ENCODE measurements around the gene ACAD11. TPM values are rescaled to one million over a fixed set of nuclear protein-coding genes. Genes with fewer than 3 reads are reported as not detected.

The ACAD11 gene
- total and polyA plus RNA-seq, 7 experiments from 2014 or later: 6.0 to 33.7 (median 25.6) TPM

- no peaks in the 10 kb centered on the region for H3K27me3 ChIP-seq (ENCODE audit: control insufficient read depth in 2 of 2, insufficient read depth in 2 of 2, low read length in 2 of 2)
- intact Hi-C loops (cut with micrococcal nuclease): no loop called here
- peaks cover 0 to 3% (median 0%) of the 10 kb centered on the region in 3 experiments for H3K36me3 ChIP-seq (ENCODE audit: control insufficient read depth in 2 of 3, insufficient read depth in 3 of 3, low read length in 3 of 3)
- H3K4me1 ChIP-seq (ENCODE audit: control insufficient read depth in 2 of 2, insufficient read depth in 2 of 2, low read length in 2 of 2): no peaks in the 10 kb centered on the region
- ATAC-seq (no peak), DNase-seq (no peak)
- no peak overlapping the region for H3K27ac ChIP-seq (ENCODE audit: low read depth, low read length)
- POLR2A ChIA-PET: no interaction called here
- Mint-ChIP-seq H3K36me3 (peaks cover 0 to 71% (median 42%) of the 10 kb centered on the region in 5 donors), H3K9me3 (peaks cover 0 to 5% (median 0%) of the 10 kb centered on the region in 11 donors), H3K27me3 (no peaks in the 10 kb centered on the region), H3K4me1 (peaks cover 0 to 5% (median 0%) of the 10 kb centered on the region in 7 donors), H3K27ac (no peak overlapping the region), H3K4me3 (no peak overlapping the region)
- no peak overlapping the region for H3K4me3 ChIP-seq (ENCODE audit: low read length)
- H3K9me3 ChIP-seq (ENCODE audit: control insufficient read depth in 2 of 3, low read length in 3 of 3): no peaks in the 10 kb centered on the region
- CTCF ChIA-PET: no interaction called here
Measured at GRCh38 chr3:132570016-132570415, 89.6 kb downstream of the ACAD11 start.

- no peaks in the 10 kb centered on the region for H3K27me3 Mint-ChIP-seq
- no peak overlapping the region for H3K4me3 ChIP-seq (ENCODE audit: low read length)
- CTCF ChIA-PET: no interaction called here
- H3K4me1 ChIP-seq (ENCODE audit: control insufficient read depth in 2 of 2, insufficient read depth in 2 of 2, low read length in 2 of 2): no peaks in the 10 kb centered on the region
- DNase-seq (no peak), ATAC-seq (no peak)
- peaks cover 0 to 5% (median 0%) of the 10 kb centered on the region in 7 donors for H3K4me1 Mint-ChIP-seq
- POLR2A ChIA-PET: no interaction called here
- H3K9me3 Mint-ChIP-seq: peaks cover 0 to 5% (median 0%) of the 10 kb centered on the region in 11 donors
- H3K36me3 ChIP-seq (ENCODE audit: control insufficient read depth in 2 of 3, insufficient read depth in 3 of 3, low read length in 3 of 3): peaks cover 0 to 3% (median 0%) of the 10 kb centered on the region in 3 experiments
- H3K27ac Mint-ChIP-seq: no peak overlapping the region
- no peaks in the 10 kb centered on the region for H3K27me3 ChIP-seq (ENCODE audit: control insufficient read depth in 2 of 2, insufficient read depth in 2 of 2, low read length in 2 of 2)
- H3K9me3 ChIP-seq (ENCODE audit: control insufficient read depth in 2 of 3, low read length in 3 of 3): no peaks in the 10 kb centered on the region
- intact Hi-C loops (cut with micrococcal nuclease): no loop called here
- no peak overlapping the region for H3K4me3 Mint-ChIP-seq
- H3K27ac ChIP-seq (ENCODE audit: low read depth, low read length): no peak overlapping the region
- peaks cover 3 to 75% (median 47%) of the 10 kb centered on the region in 5 donors for H3K36me3 Mint-ChIP-seq
Measured at GRCh38 chr3:132569580-132569979, 90.0 kb downstream of the ACAD11 start.

GRCh38 chr3:132569153-132569552 is 90.5 kb downstream of the ACAD11 start:
- H3K4me3 Mint-ChIP-seq: no peak overlapping the region
- ATAC-seq (no peak), DNase-seq (no peak)
- H3K36me3 Mint-ChIP-seq: peaks cover 7 to 77% (median 48%) of the 10 kb centered on the region in 5 donors
- H3K27me3 Mint-ChIP-seq: no peaks in the 10 kb centered on the region
- Histone ChIP-seq H3K4me3 (ENCODE audit: low read length) (no peak overlapping the region), H3K27ac (ENCODE audit: low read depth, low read length) (no peak overlapping the region), H3K27me3 (ENCODE audit: control insufficient read depth in 2 of 2, insufficient read depth in 2 of 2, low read length in 2 of 2) (no peaks in the 10 kb centered on the region), H3K9me3 (ENCODE audit: control insufficient read depth in 2 of 3, low read length in 3 of 3) (no peaks in the 10 kb centered on the region), H3K4me1 (ENCODE audit: control insufficient read depth in 2 of 2, insufficient read depth in 2 of 2, low read length in 2 of 2) (no peaks in the 10 kb centered on the region), H3K36me3 (ENCODE audit: control insufficient read depth in 2 of 3, insufficient read depth in 3 of 3, low read length in 3 of 3) (peaks cover 0 to 3% (median 0%) of the 10 kb centered on the region in 3 experiments)
- H3K4me1 Mint-ChIP-seq: peaks cover 0 to 5% (median 0%) of the 10 kb centered on the region in 7 donors
- POLR2A ChIA-PET: no interaction called here
- CTCF ChIA-PET: no interaction called here
- H3K9me3 Mint-ChIP-seq: peaks cover 0 to 5% (median 0%) of the 10 kb centered on the region in 11 donors
- H3K27ac Mint-ChIP-seq: peak overlapping the region in 1 of 9 donors; percentile 14
- intact Hi-C loops (cut with micrococcal nuclease): no loop called here

- Mint-ChIP-seq H3K36me3 (peaks cover 8 to 76% (median 44%) of the 10 kb centered on the region in 5 donors), H3K27ac (no peak overlapping the region), H3K4me3 (no peak overlapping the region), H3K27me3 (no peaks in the 10 kb centered on the region), H3K4me1 (peaks cover 0 to 5% (median 0%) of the 10 kb centered on the region in 7 donors), H3K9me3 (peaks cover 0 to 8% (median 0%) of the 10 kb centered on the region in 11 donors)
- no peak overlapping the region for H3K4me3 ChIP-seq (ENCODE audit: low read length)
- H3K36me3 ChIP-seq (ENCODE audit: control insufficient read depth in 2 of 3, insufficient read depth in 3 of 3, low read length in 3 of 3): peaks cover 0 to 3% (median 0%) of the 10 kb centered on the region in 3 experiments
- no peak for DNase-seq
- H3K4me1 ChIP-seq (ENCODE audit: control insufficient read depth in 2 of 2, insufficient read depth in 2 of 2, low read length in 2 of 2): no peaks in the 10 kb centered on the region
- intact Hi-C loops (cut with micrococcal nuclease): no loop called here
- H3K9me3 ChIP-seq (ENCODE audit: control insufficient read depth in 2 of 3, low read length in 3 of 3): no peaks in the 10 kb centered on the region
- ATAC-seq: no peak
- no peaks in the 10 kb centered on the region for H3K27me3 ChIP-seq (ENCODE audit: control insufficient read depth in 2 of 2, insufficient read depth in 2 of 2, low read length in 2 of 2)
- H3K27ac ChIP-seq (ENCODE audit: low read depth, low read length): no peak overlapping the region
- POLR2A ChIA-PET: no interaction called here
- CTCF ChIA-PET: no interaction called here
Measured at GRCh38 chr3:132568422-132568821, 91.2 kb downstream of the ACAD11 start.

GRCh38 chr3:132564070-132564465 is 95.5 kb downstream of the ACAD11 start:
- CTCF ChIA-PET: no interaction called here
- intact Hi-C loops (cut with micrococcal nuclease): no loop called here
- H3K27me3 Mint-ChIP-seq: no peaks in the 10 kb centered on the region

GRCh38 chr3:132563420-132564069 is 96.1 kb downstream of the ACAD11 start:
- Histone ChIP-seq H3K27me3 (ENCODE audit: control insufficient read depth in 2 of 2, insufficient read depth in 2 of 2, low read length in 2 of 2) (no peaks in the 10 kb centered on the region), H3K27ac (ENCODE audit: low read depth, low read length) (no peak overlapping the region), H3K4me3 (ENCODE audit: low read length) (no peak overlapping the region), H3K4me1 (ENCODE audit: control insufficient read depth in 2 of 2, insufficient read depth in 2 of 2, low read length in 2 of 2) (no peaks in the 10 kb centered on the region), H3K36me3 (ENCODE audit: control insufficient read depth in 2 of 3, insufficient read depth in 3 of 3, low read length in 3 of 3) (peaks cover 0 to 9% (median 0%) of the 10 kb centered on the region in 3 experiments), H3K9me3 (ENCODE audit: control insufficient read depth in 2 of 3, low read length in 3 of 3) (no peaks in the 10 kb centered on the region)
- Mint-ChIP-seq H3K4me1 (no peaks in the 10 kb centered on the region), H3K36me3 (peaks cover 10 to 73% (median 30%) of the 10 kb centered on the region in 5 donors), H3K9me3 (peaks cover 0 to 4% (median 0%) of the 10 kb centered on the region in 11 donors), H3K27ac (no peak overlapping the region), H3K27me3 (no peaks in the 10 kb centered on the region), H3K4me3 (no peak overlapping the region)
- DNase-seq: no peak
- intact Hi-C loops (cut with micrococcal nuclease): no loop called here
- no peak for ATAC-seq
- CTCF ChIA-PET: no interaction called here
- POLR2A ChIA-PET: no interaction called here

More at GRCh38 chr3:132564070-132564465, 95.5 kb downstream of the ACAD11 start:
- Histone ChIP-seq H3K9me3 (ENCODE audit: control insufficient read depth in 2 of 3, low read length in 3 of 3) (no peaks in the 10 kb centered on the region), H3K27me3 (ENCODE audit: control insufficient read depth in 2 of 2, insufficient read depth in 2 of 2, low read length in 2 of 2) (no peaks in the 10 kb centered on the region), H3K36me3 (ENCODE audit: control insufficient read depth in 2 of 3, insufficient read depth in 3 of 3, low read length in 3 of 3) (peaks cover 0 to 9% (median 0%) of the 10 kb centered on the region in 3 experiments), H3K4me3 (ENCODE audit: low read length) (no peak overlapping the region), H3K27ac (ENCODE audit: low read depth, low read length) (no peak overlapping the region), H3K4me1 (ENCODE audit: control insufficient read depth in 2 of 2, insufficient read depth in 2 of 2, low read length in 2 of 2) (no peaks in the 10 kb centered on the region)
- Mint-ChIP-seq H3K4me1 (peaks cover 0 to 1% (median 0%) of the 10 kb centered on the region in 7 donors), H3K4me3 (no peak overlapping the region), H3K9me3 (peaks cover 0 to 4% (median 0%) of the 10 kb centered on the region in 11 donors), H3K27ac (no peak overlapping the region), H3K36me3 (peaks cover 13 to 70% (median 30%) of the 10 kb centered on the region in 5 donors)
- POLR2A ChIA-PET: no interaction called here
- ATAC-seq: no peak
- no peak for DNase-seq

- ATAC-seq (no peak), DNase-seq (no peak)
- Histone ChIP-seq H3K36me3 (ENCODE audit: control insufficient read depth in 2 of 3, insufficient read depth in 3 of 3, low read length in 3 of 3) (peaks cover 0 to 9% (median 0%) of the 10 kb centered on the region in 3 experiments), H3K4me1 (ENCODE audit: control insufficient read depth in 2 of 2, insufficient read depth in 2 of 2, low read length in 2 of 2) (no peaks in the 10 kb centered on the region), H3K4me3 (ENCODE audit: low read length) (no peak overlapping the region), H3K27ac (ENCODE audit: low read depth, low read length) (no peak overlapping the region), H3K27me3 (ENCODE audit: control insufficient read depth in 2 of 2, insufficient read depth in 2 of 2, low read length in 2 of 2) (no peaks in the 10 kb centered on the region), H3K9me3 (ENCODE audit: control insufficient read depth in 2 of 3, low read length in 3 of 3) (no peaks in the 10 kb centered on the region)
- no peak overlapping the region for H3K4me3 Mint-ChIP-seq
- H3K27ac Mint-ChIP-seq: no peak overlapping the region
- no peaks in the 10 kb centered on the region for H3K27me3 Mint-ChIP-seq
- H3K9me3 Mint-ChIP-seq: peaks cover 0 to 4% (median 0%) of the 10 kb centered on the region in 11 donors
- H3K36me3 Mint-ChIP-seq: peaks cover 10 to 73% (median 30%) of the 10 kb centered on the region in 5 donors
- ChIA-PET POLR2A (no interaction called here), CTCF (no interaction called here)
- intact Hi-C loops (cut with micrococcal nuclease): no loop called here
- H3K4me1 Mint-ChIP-seq: no peaks in the 10 kb centered on the region
Measured at GRCh38 chr3:132561003-132561402, 98.6 kb downstream of the ACAD11 start.
